Tongue (tissue), 2 donors: ENCODE measurements around the gene SLC2A4. TPM values are rescaled to one million over a fixed set of nuclear protein-coding genes. Genes with fewer than 3 reads are reported as not detected.

Experiments used
- DNase-seq: peaks from one replicate; pipeline ENCODE4 v3.0.0-alpha.2; 2015
- total RNA-seq: library from RNA; depleted of rRNA; stranded (reverse); fragments of >200 nt; gene quantifications from one replicate; pipeline ENCODE4 v1.2.3, GENCODE V29; 2014

The SLC2A4 gene
- total RNA-seq, 1 donor from 2014 or later = 75.2 TPM

DNA sequence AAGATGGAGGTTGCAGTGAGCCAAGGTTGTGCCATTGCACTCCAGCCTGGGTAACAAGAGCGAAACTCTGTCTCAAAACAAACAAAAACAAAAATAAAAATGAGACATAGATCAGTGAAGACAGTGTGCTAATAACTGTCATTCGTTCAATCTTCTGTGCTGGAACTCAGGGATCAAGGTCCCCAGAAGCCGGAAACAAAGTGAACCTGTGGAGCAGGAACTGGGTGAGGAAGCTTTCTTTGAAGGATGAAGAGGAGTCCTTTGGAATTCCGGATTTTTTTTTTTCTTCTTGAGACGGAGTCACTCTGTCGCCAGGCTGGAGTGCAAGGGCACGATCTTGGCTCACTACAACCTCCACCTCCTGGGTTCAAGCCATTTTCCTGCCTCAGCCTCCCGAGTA is 2.1 kb upstream of the SLC2A4 start:
- no peak for DNase-seq

DNA sequence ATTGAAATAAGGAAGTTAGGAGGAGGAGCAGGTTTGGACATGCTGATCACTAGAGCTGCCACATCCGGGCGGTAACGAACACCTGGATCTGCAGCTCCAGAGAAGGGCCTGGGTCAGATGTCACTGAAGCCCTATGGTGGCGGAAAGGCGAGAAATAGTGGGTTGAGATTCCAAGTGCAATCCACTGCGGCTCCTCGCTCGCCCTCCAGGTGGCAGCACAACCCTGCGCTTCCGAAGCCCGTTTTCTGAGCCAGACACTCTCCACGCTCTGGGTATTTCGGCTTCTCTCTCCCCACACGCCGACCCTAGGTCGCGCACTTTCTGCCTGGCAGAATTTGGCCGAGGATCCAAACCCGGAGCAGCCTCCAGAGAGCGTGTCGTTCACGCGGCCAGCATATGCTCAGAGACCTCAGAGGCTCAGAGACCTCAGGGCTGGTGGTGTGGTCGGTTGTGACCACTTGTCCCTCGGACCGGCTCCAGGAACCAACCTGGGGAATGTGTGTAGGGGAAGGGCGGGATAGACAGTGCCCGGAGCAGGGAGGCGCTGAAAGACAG is 922 bp upstream of the SLC2A4 start:
- peak; percentile 90 for DNase-seq

DNA sequence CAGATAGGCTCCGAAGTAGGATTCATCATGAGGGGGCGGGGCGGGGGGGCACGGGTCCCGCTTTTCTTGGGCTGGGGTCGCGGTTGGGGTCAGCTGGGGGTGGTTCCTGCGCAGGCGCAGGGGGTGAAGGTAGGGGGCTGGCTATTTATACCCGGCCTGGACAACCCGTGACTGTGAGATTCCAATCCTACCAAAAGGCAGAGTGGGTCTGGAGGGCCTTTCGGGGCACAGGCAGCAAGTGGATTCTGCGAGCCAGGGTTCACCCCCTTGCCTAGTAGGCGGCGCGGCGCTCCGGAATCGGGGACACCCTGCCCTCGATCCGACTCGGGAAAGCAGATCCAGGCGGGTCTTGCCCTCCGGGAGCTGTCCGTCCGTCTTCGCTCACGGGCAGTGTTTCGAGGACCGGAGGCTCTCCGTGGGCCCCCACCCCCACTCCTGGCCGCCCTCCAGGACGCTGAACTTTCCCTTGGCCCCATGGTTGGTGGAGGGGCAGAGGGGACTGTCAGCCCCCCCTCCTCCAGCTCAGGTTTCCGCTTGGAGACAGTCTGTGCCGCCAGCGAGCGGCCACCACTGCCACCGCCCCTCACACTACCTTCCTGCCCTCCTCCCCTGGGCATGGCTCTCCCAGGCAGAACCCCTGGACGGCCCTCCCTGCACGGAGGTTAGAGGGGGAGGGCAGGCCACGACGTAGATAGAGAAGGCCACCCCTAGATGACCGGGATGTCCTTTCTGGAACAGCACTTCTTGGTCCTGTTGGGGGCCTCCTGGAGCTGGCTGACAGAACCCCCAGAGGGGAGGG is 634 bp downstream of the SLC2A4 start:
- peak; percentile 65 for DNase-seq

DNA sequence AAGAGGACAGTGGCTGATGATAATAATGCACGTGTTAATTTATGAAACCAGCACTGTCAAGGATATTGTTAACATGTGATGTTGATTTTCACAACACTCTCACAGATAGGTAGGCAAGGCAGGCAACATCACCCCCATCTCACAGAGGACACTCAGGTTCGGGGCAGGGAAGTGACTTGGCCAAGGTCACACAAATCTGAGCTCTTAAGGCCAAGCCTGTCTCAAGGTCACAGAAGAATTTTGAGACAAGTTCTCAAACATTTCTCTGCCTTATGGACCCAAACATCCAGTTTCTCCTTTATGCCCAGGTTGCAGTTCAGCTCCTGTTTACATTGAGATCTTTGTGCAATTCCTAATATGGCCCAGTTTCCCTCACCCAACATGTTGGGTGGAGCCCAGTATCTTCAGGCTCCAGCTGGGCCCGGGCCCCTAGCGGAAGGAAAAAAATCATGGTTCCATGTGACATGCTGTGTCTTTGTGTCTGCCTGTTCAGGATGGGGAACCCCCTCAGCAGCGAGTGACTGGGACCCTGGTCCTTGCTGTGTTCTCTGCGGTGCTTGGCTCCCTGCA is 1.3 kb downstream of the SLC2A4 start:
- DNase-seq = no peak

DNA sequence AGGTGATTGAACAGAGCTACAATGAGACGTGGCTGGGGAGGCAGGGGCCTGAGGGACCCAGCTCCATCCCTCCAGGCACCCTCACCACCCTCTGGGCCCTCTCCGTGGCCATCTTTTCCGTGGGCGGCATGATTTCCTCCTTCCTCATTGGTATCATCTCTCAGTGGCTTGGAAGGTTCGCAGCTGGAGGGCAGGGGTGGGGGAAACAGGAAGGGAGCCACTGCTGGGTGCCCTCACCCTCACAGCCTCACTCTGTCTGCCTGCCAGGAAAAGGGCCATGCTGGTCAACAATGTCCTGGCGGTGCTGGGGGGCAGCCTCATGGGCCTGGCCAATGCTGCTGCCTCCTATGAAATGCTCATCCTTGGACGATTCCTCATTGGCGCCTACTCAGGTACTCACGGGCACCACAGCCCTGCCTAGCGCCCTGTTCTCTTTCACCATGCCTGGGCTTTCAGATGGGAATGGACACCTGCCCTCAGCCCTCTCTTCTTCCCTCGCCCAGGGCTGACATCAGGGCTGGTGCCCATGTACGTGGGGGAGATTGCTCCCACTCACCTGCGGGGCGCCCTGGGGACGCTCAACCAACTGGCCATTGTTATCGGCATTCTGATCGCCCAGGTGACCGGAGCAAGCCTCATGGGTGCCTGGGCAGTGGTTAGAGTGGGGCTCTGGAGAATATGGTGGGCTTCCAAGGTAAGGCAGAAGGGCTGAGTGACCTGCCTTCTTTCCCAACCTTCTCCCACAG is 2.1 kb downstream of the SLC2A4 start:
- no peak for DNase-seq

DNA sequence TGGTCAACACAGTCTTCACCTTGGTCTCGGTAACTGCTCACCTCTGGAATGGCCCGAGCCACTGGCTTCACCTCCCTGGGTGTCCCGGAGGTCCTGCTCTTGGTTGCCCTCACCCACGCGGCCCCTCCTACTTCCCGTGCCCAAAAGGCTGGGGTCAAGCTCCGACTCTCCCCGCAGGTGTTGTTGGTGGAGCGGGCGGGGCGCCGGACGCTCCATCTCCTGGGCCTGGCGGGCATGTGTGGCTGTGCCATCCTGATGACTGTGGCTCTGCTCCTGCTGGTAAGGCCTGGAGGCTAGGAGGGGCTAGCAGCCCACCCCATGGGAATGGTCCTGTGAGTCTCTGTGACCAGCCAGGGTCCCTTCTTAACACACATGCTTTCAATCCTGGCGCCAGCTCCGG is 3.4 kb downstream of the SLC2A4 start:
- DNase-seq = no peak

DNA sequence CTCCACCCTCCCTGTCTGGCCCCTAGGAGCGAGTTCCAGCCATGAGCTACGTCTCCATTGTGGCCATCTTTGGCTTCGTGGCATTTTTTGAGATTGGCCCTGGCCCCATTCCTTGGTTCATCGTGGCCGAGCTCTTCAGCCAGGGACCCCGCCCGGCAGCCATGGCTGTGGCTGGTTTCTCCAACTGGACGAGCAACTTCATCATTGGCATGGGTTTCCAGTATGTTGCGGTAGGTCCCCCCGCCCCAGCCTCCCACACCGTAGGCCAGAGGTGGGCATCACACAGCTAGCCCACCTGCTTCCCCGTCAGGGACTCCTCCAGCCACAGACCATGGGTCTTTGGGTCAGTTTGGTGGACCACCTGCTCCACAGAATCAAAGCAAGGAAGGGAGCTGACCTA is 4.2 kb downstream of the SLC2A4 start:
- DNase-seq = no peak

DNA sequence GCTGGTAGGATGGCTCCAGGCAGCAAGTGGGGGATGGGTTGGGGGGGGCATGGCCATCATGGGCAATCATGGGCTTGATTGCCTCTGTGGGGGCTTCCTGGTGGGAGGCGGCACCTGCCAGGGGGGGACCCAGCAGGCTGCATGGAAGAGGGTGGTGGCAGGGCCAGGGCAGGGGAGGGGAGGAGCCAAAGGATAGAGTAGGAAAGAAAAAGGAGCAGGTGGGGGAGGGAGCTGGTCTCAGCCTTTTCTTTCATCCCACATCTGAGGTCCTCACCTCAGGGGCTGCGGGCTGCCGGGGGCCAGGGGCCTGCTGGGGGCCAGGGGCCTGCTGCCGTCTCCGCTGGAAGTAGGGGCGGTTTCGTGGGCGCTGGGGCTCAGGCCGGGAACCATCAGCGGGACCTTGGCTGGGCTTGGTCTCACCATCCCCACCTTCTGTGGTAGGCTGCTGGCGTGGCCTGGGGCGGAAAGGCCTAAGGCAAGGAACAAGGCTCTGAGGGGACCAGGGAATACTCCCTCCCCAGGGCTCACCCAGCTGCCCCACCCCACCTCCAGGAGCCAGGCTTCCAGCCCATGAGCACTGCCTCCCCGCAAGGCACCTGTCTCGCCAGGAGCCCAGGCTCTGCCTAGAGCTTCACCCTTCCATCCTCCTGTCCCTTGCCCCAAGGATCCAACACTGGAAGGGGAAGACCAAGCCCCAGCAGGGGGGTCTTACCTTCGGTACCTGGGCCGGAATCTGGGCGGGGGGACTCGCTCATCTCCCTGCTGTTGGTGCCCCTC is 7.9 kb downstream of the SLC2A4 start:
- DNase-seq = no peak

DNA sequence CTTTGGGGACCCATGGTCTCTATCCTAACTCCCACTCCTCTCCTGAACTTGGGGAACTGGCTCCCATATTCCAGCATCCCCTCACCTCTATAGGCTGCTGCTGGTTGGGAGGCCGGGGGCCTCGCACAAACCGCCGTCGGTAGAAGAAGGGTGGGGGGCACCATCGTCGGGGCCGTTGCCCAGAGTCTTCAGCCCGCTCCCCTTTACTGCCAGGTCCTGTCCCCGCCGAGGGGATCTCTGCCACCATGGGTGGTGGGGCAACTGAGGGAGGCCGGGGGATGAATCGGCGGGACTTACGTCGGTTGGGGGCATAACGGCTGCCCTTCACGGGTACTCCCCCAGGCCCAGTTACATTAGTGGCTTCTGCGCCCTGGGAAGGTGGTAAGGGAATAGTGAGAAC is 8.6 kb downstream of the SLC2A4 start:
- DNase-seq = no peak

DNA sequence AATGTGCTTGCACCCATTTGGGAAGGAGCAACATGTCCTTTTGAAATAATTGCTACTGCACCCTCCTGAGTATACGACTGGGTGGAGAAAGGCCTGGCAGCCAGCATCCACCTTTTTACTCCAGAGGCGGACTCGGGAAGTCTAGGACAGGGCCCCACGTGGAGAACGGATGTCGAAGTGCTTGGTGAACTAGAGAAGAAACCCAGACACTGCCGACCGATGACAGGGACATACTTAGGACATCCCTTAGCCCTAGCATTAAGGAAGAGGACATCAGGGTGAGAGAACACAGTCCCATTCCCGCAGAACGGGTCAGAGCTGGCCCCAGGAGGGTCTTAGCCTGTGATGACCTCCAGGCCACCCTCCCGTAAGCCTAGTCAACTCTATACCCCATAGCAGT is 9.2 kb downstream of the SLC2A4 start:
- no peak for DNase-seq

DNA sequence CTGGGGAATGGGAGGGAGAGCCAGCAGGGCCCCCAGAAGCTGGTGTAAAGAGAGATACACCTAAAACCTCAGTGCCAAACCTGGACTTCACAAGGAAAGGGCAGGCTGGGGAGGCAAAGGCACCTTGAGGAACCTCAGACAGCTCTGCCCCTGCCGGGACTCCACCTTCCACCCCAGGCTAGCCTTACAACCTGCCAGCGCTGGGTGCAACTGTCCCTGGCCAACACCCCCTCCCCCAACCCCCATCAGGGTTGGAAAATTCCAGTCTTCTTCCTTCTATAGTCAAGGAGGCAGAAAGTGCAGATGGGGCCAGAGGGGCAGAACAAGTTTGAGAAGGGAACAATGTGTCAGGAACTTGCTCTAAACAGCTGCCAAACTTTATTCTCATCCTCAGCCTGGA is 10.7 kb downstream of the SLC2A4 start:
- DNase-seq = no peak

DNA sequence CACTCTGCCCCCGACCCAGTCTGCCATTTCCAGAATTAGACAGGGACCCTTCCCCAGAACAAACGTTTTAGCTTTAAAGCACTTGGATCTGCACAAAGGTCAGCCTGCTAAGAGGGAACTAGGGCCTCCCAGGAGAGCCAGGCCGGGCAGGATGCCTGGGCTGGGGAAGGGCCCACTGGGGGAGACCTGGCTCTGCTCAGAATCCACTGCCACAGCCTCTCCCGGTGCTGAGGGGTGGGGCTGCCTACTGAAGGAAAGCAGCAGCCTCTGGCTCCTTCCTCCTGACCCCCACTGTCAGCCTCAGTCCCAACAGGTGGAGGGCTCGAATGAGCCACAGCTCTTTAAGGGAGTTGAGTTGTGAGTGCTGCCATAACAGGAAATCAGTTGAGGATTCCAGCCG is 11.2 kb downstream of the SLC2A4 start:
- DNase-seq = peak; percentile 27

DNA sequence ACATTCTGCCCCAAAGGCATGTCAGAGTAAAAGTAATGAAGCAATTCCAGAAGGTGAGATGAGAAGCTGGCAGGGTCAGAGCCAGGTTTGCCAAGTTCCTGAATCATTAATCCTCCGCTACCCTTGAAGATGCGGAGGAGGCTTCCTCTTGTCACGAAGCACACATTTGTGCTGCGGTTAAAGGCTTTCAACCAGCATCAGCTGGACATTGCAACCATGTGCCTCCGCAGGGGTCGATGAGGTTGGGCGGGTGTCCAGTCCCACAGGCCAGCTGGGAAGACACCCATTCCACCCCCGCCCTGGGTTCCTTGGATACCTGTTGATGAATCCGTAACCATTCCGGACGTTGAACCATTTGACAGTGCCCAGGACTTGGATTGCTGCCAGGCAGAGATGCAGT is 11.6 kb downstream of the SLC2A4 start:
- no peak for DNase-seq

DNA sequence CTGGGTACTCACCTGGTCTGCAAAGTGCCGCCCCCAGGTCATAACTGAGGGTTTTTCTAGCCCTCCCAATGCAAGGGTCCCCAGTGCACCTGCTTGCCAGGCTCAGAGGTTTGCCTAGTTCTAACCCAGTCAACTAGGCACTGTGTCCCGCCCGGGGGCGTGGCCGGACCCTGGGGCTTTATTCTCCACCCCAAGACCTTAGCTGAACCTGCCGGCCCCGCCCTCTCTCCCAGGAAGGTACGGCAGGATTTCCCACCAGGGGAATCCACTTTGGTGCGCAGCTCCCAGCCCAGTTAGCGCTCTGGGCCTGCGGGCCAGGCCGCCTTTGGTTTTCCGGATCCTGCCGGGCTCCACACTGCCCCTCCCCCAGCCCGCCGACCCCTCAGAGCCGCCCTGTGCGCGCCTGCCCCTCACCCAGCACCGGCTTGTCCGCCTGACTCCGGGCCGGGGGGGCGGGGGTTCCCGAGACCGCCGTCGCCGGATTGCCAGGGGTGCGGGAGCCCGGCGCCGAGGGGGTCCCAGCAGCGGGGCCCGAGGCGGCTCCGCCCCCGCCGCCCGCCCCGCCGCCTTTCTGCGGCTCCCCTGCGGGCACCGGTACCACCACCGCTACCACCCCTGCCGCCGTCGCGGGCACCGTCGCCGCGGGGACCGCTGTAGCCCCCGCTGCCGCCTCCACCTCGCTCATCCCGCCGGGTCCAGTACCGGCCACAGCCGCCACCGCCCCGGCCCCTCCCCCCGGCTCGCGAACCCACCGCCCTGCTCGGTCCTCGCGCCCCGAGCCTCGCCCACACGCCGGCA is 12.5 kb downstream of the SLC2A4 start:
- no peak for DNase-seq

DNA sequence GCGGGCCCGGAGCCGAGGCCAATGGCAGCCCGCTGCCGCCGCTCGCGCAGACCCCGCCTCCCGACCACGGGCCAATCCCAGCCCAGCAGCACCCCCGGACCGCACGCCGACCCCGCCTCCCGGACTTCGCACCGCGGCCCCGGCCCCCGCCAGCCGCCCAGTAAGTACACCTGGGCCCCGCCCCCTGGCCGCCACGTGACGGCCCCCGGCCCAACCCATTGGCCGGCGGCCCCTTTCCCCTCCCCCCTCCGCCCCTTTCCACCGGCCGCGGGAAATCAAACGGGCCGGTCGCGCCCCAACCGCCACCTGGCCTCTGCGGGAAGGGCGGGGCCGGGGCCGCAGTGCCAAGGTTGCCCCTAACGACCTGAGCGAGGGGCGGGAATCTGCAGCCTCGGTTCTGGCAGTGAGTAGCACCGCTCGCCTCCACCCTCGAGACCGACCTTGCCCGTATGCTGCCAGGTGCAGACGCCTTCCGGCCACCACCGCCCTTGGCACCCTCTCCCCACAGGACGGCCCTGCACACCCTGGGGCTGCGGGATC is 13.2 kb downstream of the SLC2A4 start, which contains the start of gene YBX2:
Gene YBX2, minus strand, starts transcription at position 26 of the 540 bp plus-strand sequence. CDS start 139 bp downstream, outside the sequence.
- peak; percentile 67 for DNase-seq

DNA sequence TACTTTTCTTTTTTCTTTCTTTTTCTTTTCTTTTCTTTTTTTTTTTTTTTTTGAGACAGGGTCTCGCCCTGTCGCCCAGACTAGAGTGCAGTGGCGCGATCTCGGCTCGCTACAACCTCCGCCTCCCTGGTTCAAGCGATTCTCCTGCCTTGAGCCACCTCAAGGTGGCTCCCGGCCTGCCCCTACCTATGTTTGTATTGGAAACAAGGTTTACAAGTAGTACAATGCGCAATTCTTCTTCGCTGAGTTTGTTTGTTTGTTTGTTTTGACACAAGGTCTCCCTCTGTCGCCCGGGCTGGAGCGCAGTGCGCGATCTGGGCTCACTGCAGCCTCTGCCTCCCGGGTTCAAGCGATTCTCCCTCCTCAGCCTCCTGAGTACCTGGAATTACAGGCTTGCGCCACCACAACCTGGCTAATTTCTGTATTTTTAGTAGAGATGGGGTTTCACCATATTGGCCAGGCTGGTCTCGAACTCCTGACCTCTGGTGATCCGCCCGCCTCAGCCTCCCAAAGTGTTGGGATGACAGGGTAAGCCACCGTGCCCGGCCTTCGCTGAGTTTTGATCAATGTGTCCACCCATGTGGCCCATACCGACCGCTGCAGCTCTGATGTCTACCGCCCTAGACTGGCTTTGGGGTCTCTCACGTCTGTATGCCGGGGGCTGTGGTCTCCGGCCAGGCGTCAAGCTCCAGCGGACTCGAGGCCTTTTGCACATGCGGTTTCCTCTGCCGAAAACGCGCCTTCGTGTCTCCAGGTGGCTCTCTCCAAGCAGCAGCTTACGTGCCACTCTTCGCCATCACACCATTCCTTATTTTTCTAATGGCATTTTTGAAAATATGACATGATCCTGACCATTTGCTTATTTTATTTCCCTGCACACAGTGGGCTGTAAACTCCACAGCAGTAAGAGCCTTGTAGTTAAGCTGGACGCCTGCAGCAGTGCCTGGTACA is 14.0 kb downstream of the SLC2A4 start:
- no peak for DNase-seq

DNA sequence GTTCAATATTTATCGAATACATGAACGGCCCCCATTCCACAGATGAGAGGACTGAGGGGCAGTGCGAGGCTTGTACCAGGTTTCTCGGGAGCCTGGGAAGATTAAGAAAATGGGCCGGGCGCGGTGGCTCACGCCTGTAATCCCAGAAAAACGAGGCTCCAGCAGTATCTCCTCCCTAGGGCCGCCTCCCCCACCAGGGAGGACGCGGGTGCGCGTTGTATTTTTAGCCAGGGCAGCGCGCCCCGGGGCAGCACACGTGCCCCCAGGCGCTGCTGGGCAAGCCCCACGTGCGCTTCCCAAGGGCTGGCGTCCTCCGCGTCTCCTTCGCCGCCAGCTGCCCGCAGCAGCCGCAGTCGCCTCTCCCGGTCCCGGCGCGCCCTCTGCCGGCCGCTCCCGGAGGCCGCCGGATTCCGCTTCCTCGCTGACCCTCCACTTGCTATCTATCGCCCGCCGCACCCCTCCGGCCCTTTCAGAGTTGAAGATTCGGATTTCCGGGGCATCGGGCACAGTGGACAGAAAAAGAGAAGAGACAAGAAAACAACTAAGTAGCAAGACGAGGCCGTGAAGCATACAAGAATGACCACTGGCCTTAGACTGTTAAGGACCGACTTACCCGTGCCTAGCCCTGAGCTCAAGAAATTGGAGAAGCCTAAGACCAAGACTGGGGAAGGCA is 14.8 kb downstream of the SLC2A4 start:
- peak; percentile 90 for DNase-seq

DNA sequence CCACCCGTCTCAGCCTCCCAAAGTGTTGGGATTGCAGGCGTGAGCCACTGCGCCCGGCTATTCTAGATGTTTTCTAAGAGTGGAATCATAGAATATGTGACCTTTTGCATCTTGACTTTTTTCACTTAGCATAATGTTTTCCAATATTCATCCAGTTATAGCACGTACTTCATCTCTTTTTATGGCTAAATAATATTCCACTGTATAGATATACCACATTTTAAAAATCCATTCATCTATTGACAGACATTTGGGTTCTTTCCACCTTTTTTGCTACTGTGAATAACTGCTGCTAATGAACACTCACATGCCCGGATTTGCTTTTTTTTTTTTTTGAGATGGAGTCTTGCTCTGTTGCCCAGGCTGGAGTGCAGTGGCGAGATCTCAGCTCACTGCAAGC is 22.7 kb downstream of the SLC2A4 start:
- DNase-seq = no peak
